Cardiac muscle cell (in vitro differentiated cells and primary cell): ENCODE measurements around the gene CACNA1C. TPM values are rescaled to one million over a fixed set of nuclear protein-coding genes. Genes with fewer than 3 reads are reported as not detected.

Experiments
- DNase-seq, 2 donors: peaks; one replicate each; pipeline versions ENCODE4 v3.0.0 to v3.0.0-alpha.2; 2010 to 2017; ENCODE audit warnings: low read depth in 1 of 2, low spot score in 1 of 2
- H3K27ac ChIP-seq: fragments of 200-600 bp; sonication (generic); 2 replicates; pipeline ENCODE4 v1.5.1; 2016
- H3K27me3 ChIP-seq: fragments of 200-600 bp; sonication (generic); 2 replicates; pipeline ENCODE4 v1.6.0; 2016; ENCODE audit warnings: control low read depth
- H3K36me3 ChIP-seq: fragments of 200-600 bp; sonication (generic); 2 replicates; pipeline ENCODE4 v1.5.1; 2016; ENCODE audit warnings: control low read depth
- H3K4me1 ChIP-seq: fragments of 200-600 bp; sonication (generic); 2 replicates; pipeline ENCODE4 v1.8.1; 2017; ENCODE audit warnings: low read depth, mild to moderate bottlenecking, mixed run types
- H3K4me3 ChIP-seq: fragments of 200-600 bp; sonication (generic); 2 replicates; pipeline ENCODE4 v1.5.1; 2016; ENCODE audit warnings: mild to moderate bottlenecking
- H3K9me3 ChIP-seq: fragments of 200-600 bp; sonication (generic); 2 replicates; pipeline ENCODE4 v1.5.1; 2017; ENCODE audit warnings: low read depth, mild to moderate bottlenecking, control low read depth
- CTCF ChIP-seq: IDR thresholded peaks from 2 replicates; pipeline ENCODE4 v1.5.1; 2012; ENCODE audit warnings: low read depth, mild to moderate bottlenecking, low read length
- polyA plus RNA-seq: library from polyadenylated mRNA; unstranded; fragments of >200 nt; fragmentation: Nextera tagmentation; extraction: Ambion mirVana; gene quantifications from 2 replicates; pipeline ENCODE4 v1.2.1, GENCODE V29; 2016
- total RNA-seq: library from RNA; depleted of rRNA; stranded (reverse); fragments of >200 nt; gene quantifications from 2 replicates; pipeline ENCODE4 v1.2.3, GENCODE V29; 2016

Gene CACNA1C
- total and polyA plus RNA-seq, 2 experiments from 2014 or later: 40.8 to 77.8 TPM

- no peak for DNase-seq
- H3K27ac ChIP-seq: no peak overlapping the region
- no peak overlapping the region for H3K4me3 ChIP-seq
- peaks cover 14% of the 10 kb centered on the region for H3K4me1 ChIP-seq
- H3K36me3 ChIP-seq: no peaks in the 10 kb centered on the region
- no peaks in the 10 kb centered on the region for H3K27me3 ChIP-seq
- H3K9me3 ChIP-seq: no peaks in the 10 kb centered on the region
- no peak for TF ChIP-seq CTCF
Observed at GRCh38 chr12:2187195-2187945, 134.6 kb downstream of the CACNA1C start.

- H3K27me3 ChIP-seq: no peaks in the 10 kb centered on the region
- no peak for DNase-seq
- peaks cover 16% of the 10 kb centered on the region for H3K4me1 ChIP-seq
- H3K36me3 ChIP-seq: no peaks in the 10 kb centered on the region
- no peak for TF ChIP-seq CTCF
- no peak overlapping the region for H3K27ac ChIP-seq
- H3K9me3 ChIP-seq: no peaks in the 10 kb centered on the region
- H3K4me3 ChIP-seq: no peak overlapping the region
Observed at GRCh38 chr12:2190085-2190484, 137.3 kb downstream of the CACNA1C start.

- Histone ChIP-seq H3K27ac (peak overlapping the region; percentile 39), H3K27me3 (no peaks in the 10 kb centered on the region), H3K9me3 (no peaks in the 10 kb centered on the region), H3K4me1 (peaks cover 16% of the 10 kb centered on the region), H3K36me3 (no peaks in the 10 kb centered on the region), H3K4me3 (no peak overlapping the region)
- no peak for TF ChIP-seq CTCF
- DNase-seq: no peak
Observed at GRCh38 chr12:2190896-2191533, 138.2 kb downstream of the CACNA1C start.

GRCh38 chr12:2191534-2192153 lies 138.9 kb downstream of the CACNA1C start:
- no peak for TF ChIP-seq CTCF
- Histone ChIP-seq H3K27ac (peak overlapping the region; percentile 22), H3K4me3 (no peak overlapping the region), H3K36me3 (no peaks in the 10 kb centered on the region), H3K9me3 (no peaks in the 10 kb centered on the region), H3K27me3 (no peaks in the 10 kb centered on the region), H3K4me1 (peaks cover 20% of the 10 kb centered on the region)
- no peak for DNase-seq

- Histone ChIP-seq H3K27me3 (no peaks in the 10 kb centered on the region), H3K4me1 (peaks cover 25% of the 10 kb centered on the region), H3K36me3 (no peaks in the 10 kb centered on the region), H3K9me3 (no peaks in the 10 kb centered on the region), H3K4me3 (no peak overlapping the region), H3K27ac (peak overlapping the region; percentile 50)
- no peak for TF ChIP-seq CTCF
- no peak for DNase-seq
Observed at GRCh38 chr12:2192231-2192630, 139.4 kb downstream of the CACNA1C start.
